Ishikawa (cell line): ENCODE results near the gene ANKIB1.

Experiments used
- CEBPB ChIP-seq: IDR thresholded peaks from 2 replicates; pipeline ENCODE4 v1.6.1; 2012
- CREB1 ChIP-seq: IDR thresholded peaks from 2 replicates; pipeline ENCODE4 v1.6.1; 2012; ENCODE audit warnings: low read depth
- EGR1 ChIP-seq: IDR thresholded peaks from 2 replicates; pipeline ENCODE4 v1.6.1; 2012
- EP300 ChIP-seq: IDR thresholded peaks from 2 replicates; pipeline ENCODE4 v1.6.1; 2012; ENCODE audit warnings: borderline replicate concordance
- FOXM1 ChIP-seq: IDR thresholded peaks from 2 replicates; pipeline ENCODE4 v1.6.1; 2012; ENCODE audit warnings: low read depth, borderline replicate concordance
- NFIC ChIP-seq: IDR thresholded peaks from 2 replicates; pipeline ENCODE4 v1.6.1; 2012
- RAD21 ChIP-seq: IDR thresholded peaks from 2 replicates; pipeline ENCODE4 v1.6.1; 2012; ENCODE audit warnings: low read depth
- TAF1 ChIP-seq: IDR thresholded peaks from 2 replicates; pipeline ENCODE4 v1.6.1; 2012; ENCODE audit warnings: low read depth, mild to moderate bottlenecking
- TCF12 ChIP-seq: IDR thresholded peaks from 2 replicates; pipeline ENCODE4 v1.6.1; 2012; ENCODE audit warnings: low read depth
- TEAD4 ChIP-seq: IDR thresholded peaks from 2 replicates; pipeline ENCODE4 v1.6.1; 2012
- YY1 ChIP-seq: IDR thresholded peaks from 2 replicates; pipeline ENCODE4 v1.6.1; 2012; ENCODE audit warnings: low read depth
- ZBTB7A ChIP-seq: IDR thresholded peaks from 2 replicates; pipeline ENCODE4 v1.6.1; 2012; ENCODE audit warnings: low read depth
- TF ChIP-seq, protein P1 (sequence below): IDR thresholded peaks from 2 replicates; pipeline ENCODE4 v1.6.1; 2012; ENCODE audit warnings: low read depth, mild to moderate bottlenecking
- TF ChIP-seq, protein P2 (sequence below): IDR thresholded peaks from 2 replicates; pipeline ENCODE4 v1.6.1; 2012
- TF ChIP-seq, protein P3 (sequence below): IDR thresholded peaks from 2 replicates; pipeline ENCODE4 v1.6.1; 2012

ANKIB1 gene

DNA sequence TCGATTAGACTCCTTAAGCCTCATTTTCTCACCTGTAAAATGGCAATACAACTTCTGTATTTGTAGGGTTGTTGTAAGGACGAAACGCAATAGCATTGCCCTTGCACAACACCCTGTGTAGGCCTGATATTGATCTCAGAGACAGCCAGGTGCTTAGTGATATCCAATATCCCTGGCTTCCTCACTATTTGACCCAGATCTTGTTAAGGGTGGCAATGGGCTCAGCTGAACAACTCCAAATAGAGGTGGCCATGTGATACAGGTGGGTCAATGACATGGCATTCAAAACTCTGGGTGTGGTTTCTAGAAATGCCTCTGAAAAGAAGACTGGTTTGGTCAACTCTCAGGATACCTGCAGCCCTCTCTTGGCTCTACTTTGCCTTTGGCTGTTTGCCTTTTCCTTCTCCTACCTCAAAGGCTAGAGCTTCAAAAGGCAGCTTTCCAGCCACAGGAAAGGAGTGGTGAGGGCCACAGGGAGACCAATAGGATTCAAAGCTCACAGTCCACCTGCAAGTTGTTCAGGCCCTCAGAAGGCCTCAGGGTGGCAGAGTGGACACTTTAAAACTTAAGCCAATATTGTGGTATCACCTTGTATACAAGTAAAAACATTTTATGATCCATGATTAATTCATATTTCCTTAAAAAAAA lies 186.6 kb downstream of the ANKIB1 start:
- no peak for TF ChIP-seq CEBPB
- TF ChIP-seq, protein P1, sequence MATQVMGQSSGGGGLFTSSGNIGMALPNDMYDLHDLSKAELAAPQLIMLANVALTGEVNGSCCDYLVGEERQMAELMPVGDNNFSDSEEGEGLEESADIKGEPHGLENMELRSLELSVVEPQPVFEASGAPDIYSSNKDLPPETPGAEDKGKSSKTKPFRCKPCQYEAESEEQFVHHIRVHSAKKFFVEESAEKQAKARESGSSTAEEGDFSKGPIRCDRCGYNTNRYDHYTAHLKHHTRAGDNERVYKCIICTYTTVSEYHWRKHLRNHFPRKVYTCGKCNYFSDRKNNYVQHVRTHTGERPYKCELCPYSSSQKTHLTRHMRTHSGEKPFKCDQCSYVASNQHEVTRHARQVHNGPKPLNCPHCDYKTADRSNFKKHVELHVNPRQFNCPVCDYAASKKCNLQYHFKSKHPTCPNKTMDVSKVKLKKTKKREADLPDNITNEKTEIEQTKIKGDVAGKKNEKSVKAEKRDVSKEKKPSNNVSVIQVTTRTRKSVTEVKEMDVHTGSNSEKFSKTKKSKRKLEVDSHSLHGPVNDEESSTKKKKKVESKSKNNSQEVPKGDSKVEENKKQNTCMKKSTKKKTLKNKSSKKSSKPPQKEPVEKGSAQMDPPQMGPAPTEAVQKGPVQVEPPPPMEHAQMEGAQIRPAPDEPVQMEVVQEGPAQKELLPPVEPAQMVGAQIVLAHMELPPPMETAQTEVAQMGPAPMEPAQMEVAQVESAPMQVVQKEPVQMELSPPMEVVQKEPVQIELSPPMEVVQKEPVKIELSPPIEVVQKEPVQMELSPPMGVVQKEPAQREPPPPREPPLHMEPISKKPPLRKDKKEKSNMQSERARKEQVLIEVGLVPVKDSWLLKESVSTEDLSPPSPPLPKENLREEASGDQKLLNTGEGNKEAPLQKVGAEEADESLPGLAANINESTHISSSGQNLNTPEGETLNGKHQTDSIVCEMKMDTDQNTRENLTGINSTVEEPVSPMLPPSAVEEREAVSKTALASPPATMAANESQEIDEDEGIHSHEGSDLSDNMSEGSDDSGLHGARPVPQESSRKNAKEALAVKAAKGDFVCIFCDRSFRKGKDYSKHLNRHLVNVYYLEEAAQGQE, result no peak

DNA sequence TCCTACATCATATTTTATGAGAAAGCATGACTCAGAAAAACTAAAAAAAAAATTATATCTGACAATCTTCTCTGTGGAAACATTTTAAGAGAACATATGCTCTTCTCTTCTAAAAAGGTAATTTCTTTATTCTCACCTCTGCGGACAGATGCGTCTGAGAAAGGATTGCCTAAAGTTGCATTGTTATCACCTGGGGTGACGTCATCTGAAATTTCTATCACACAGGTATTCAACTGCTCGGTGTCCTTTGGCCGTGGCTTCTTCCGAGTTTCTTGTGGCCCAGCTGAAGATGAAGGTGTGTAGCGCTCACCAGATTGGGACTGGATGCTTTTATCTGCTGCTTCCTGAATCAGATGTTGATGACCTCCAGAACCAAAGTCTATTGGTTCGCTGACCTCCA lies 187.2 kb downstream of the ANKIB1 start:
- TF ChIP-seq ZBTB7A (no peak), YY1 (no peak), CREB1 (no peak), RAD21 (no peak), CEBPB (no peak), TAF1 (no peak), EP300 (no peak), NFIC (no peak), TCF12 (no peak), TEAD4 (no peak), FOXM1 (no peak), EGR1 (no peak)
- TF ChIP-seq, protein P2, sequence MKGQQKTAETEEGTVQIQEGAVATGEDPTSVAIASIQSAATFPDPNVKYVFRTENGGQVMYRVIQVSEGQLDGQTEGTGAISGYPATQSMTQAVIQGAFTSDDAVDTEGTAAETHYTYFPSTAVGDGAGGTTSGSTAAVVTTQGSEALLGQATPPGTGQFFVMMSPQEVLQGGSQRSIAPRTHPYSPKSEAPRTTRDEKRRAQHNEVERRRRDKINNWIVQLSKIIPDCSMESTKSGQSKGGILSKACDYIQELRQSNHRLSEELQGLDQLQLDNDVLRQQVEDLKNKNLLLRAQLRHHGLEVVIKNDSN, result no peak
- TF ChIP-seq, protein P1, result no peak
- TF ChIP-seq, protein P3, sequence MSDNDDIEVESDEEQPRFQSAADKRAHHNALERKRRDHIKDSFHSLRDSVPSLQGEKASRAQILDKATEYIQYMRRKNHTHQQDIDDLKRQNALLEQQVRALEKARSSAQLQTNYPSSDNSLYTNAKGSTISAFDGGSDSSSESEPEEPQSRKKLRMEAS, result no peak

DNA sequence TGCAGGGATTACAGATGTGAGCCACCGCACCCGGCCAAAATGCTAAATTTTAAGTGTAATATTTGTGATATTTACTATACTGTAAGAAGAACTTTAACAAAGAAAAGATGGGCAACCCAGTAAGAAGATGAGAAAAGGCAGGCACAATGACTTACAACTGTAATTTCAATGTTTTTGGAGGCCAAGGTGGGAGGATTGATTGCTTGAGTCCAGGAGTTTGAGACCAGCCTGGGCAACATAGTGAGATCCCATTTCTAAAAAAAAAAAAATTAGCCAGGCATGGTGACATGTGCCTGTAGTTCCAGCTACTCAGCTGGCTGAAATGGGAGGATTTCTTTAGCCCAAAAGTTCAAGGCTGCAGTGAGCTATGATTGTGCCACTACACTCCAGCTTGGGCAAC lies 189.8 kb downstream of the ANKIB1 start:
- TF ChIP-seq ZBTB7A (no peak), TCF12 (no peak), TAF1 (no peak), RAD21 (no peak), EP300 (no peak), YY1 (no peak), EGR1 (no peak), TEAD4 (no peak), CREB1 (no peak), FOXM1 (no peak), CEBPB (no peak), NFIC (no peak)
- TF ChIP-seq, protein P3, result no peak
- TF ChIP-seq, protein P2, result no peak
- TF ChIP-seq, protein P1, result no peak

DNA sequence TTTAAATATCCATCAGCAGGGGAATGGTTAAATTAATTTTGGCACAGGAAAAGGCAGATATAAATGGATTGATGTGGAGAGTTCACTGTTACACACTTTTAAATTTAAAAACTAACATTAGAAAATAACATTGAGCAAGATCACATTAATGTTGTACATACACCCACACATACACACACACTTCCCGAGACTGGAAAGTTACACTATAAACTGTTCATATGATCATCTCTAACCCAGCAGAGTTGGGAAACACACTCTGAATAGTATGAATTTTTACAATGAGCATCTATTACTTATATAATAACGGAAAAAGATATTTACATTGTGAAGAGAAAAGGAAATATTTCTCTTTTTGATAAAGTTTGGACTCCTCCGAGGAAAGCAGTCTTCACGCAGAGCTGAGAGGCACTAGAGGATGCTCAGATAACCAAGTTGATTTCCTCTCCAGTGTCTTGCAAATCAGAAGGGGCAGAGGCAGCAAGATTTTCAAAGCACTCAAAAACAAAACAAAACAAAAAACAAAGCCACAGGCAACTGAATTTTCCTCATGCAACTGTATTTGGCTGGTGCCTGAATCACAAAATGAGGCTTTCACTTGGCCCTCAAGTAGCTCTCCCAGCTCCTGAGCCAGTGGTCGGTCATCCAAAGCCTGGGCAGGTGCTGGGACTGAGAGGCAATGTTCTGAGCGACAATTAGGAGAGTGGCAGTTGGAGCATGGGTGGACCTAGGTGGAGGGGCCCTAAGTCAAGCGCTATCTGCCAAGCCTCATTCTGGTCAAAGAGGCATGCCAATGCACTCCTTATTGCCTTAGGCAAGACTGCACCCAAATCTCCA lies 191.1 kb downstream of the ANKIB1 start:
- TF ChIP-seq CEBPB, result no peak
- TF ChIP-seq EGR1, result no peak
- TF ChIP-seq, protein P3, result no peak
- no peak for TF ChIP-seq EP300
- TF ChIP-seq RAD21, result no peak
- TF ChIP-seq, protein P1, result no peak
- TF ChIP-seq TAF1, result no peak
- no peak for TF ChIP-seq ZBTB7A
- no peak for TF ChIP-seq FOXM1
- TF ChIP-seq, protein P2, result no peak
- TF ChIP-seq YY1, result no peak
